HPDE6-E6E7 (cell line): ENCODE data around the gene PIRT.

Experiments
- DNase-seq: peaks from one replicate; pipeline ENCODE4 v3.0.0; 2011; ENCODE audit warnings: missing footprints; ENCODE audit errors: extremely low spot score

The PIRT gene

GRCh38 chr17:10821054-10821453, 16.8 kb downstream of the PIRT start:
- DNase-seq = no peak

- no peak for DNase-seq
Observed at GRCh38 chr17:10815319-10815718, 22.6 kb downstream of the PIRT start.

GRCh38 chr17:10814075-10814474, 23.8 kb downstream of the PIRT start:
- DNase-seq = no peak

GRCh38 chr17:10812674-10813073, 25.2 kb downstream of the PIRT start:
- no peak for DNase-seq

GRCh38 chr17:10809605-10810004, 28.3 kb downstream of the PIRT start:
- no peak for DNase-seq

GRCh38 chr17:10807704-10808128, 30.2 kb downstream of the PIRT start:
- no peak for DNase-seq

GRCh38 chr17:10806545-10807262, 31.2 kb downstream of the PIRT start:
- no peak for DNase-seq

GRCh38 chr17:10805911-10806310, 32.0 kb downstream of the PIRT start:
- no peak for DNase-seq

GRCh38 chr17:10804546-10804945, 33.3 kb downstream of the PIRT start:
- no peak for DNase-seq

- DNase-seq = no peak
Observed at GRCh38 chr17:10803830-10804475, 33.9 kb downstream of the PIRT start, which contains the start of gene TMEM238L. Gene TMEM238L, minus strand, starts transcription at chr17:10804099. Its CDS starts 136 bp downstream, at chr17:10803963.

GRCh38 chr17:10803350-10803749, 34.5 kb downstream of the PIRT start:
- DNase-seq = no peak

GRCh38 chr17:10802496-10803284, 35.2 kb downstream of the PIRT start:
- DNase-seq = no peak

GRCh38 chr17:10799407-10799806, 38.5 kb downstream of the PIRT start:
- no peak for DNase-seq

GRCh38 chr17:10798910-10799309, 39.0 kb downstream of the PIRT start:
- no peak for DNase-seq

- no peak for DNase-seq
Observed at GRCh38 chr17:10798332-10798749, 39.5 kb downstream of the PIRT start.

- no peak for DNase-seq
Observed at GRCh38 chr17:10797476-10798328, 40.2 kb downstream of the PIRT start.

- no peak for DNase-seq
Observed at GRCh38 chr17:10793816-10794215, 44.1 kb downstream of the PIRT start.

- DNase-seq = no peak
Observed at GRCh38 chr17:10793256-10793655, 44.6 kb downstream of the PIRT start.

- no peak for DNase-seq
Observed at GRCh38 chr17:10792151-10792550, 45.7 kb downstream of the PIRT start.

GRCh38 chr17:10790491-10791401, 47.1 kb downstream of the PIRT start:
- DNase-seq = no peak
